HFF-Myc (cell line): Measurements from ENCODE around the gene EXOC2.

Experiments used
- DNase-seq: peaks from one replicate; pipeline ENCODE4 v3.0.0-alpha.2; 2011; ENCODE audit warnings: low read depth; ENCODE audit errors: extremely low read depth
- H3K4me3 ChIP-seq: replicated peaks from 2 replicates; pipeline ENCODE4 v1.5.1; 2011; ENCODE audit warnings: low read depth, mild to moderate bottlenecking, control low read depth, low read length
- CTCF ChIP-seq: IDR thresholded peaks from 2 replicates; pipeline ENCODE4 v1.5.1; 2012; ENCODE audit warnings: mild to moderate bottlenecking, low read depth, low read length, control low read depth; ENCODE audit errors: missing control alignments

The EXOC2 gene

DNA sequence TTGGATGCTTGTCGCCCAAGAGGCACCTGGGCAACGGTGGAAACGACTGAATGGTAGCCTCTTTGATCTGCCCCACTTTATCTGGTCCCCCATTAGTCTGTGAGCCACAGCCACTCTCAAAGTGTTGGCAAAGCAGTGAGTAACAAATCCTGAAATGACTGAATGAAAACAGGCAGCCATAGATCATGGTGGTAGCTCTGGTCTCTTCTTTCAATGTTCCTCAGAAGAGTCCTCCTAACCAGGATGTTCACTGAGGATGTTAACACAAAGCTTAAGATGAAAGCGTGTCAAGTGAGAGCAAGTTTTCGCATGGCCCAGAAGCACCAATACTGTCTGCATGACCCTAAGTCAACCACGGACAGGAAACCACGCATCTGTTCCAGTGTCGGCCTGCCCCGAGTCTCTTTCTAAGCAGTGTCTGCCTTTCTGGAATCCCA, 194.1 kb downstream of the EXOC2 start:
- no peak overlapping the region for H3K4me3 ChIP-seq
- DNase-seq, result no peak
- TF ChIP-seq CTCF, result no peak

- no peak for TF ChIP-seq CTCF
- DNase-seq, result no peak
- H3K4me3 ChIP-seq, result no peak overlapping the region
Measured at GRCh38 chr6:497258-497657, 195.7 kb downstream of the EXOC2 start.

DNA sequence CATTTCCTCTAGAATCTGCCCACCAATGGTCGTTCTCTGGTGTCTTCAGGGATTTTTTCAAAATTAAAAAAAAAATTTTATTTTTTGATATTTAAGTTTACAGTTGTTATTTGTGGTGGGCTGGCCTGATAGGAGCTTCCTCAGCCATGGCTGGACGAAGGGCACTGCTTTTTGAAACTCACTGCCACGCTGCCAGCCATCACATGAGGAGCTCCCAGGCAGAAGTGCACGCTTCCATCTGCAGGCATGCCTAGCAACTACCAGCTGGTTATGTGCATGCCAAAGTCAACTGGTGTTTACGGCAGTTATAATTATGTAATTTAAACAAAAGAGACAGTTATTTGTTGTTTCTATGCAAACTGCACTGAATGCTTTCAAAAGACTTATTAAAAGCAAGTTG, 196.3 kb downstream of the EXOC2 start:
- H3K4me3 ChIP-seq, result no peak overlapping the region
- no peak for DNase-seq
- no peak for TF ChIP-seq CTCF

DNA sequence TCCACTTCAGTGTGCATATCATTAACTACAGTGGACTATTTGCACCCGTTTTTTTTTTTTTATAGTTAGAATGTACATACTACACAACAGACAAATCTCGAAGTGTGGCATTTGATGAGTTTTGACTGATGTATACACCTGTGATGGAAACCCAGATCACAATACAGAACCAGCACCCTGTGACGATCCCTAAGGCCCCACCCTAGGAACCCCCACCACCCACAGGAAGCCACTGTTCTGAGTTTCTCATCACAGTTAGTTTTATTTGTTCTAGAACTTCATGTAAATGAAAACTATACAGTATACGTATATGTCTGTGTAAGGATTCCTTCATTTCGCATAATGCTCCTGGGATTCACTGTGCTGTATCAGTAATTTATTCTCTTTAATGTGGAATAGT, 198.5 kb downstream of the EXOC2 start:
- H3K4me3 ChIP-seq, result no peak overlapping the region
- no peak for DNase-seq
- no peak for TF ChIP-seq CTCF

- no peak for DNase-seq
- no peak for TF ChIP-seq CTCF
- no peak overlapping the region for H3K4me3 ChIP-seq
Measured at GRCh38 chr6:493840-494239, 199.1 kb downstream of the EXOC2 start.

- no peak overlapping the region for H3K4me3 ChIP-seq
- no peak for DNase-seq
- no peak for TF ChIP-seq CTCF
Measured at GRCh38 chr6:492816-493414, 200.0 kb downstream of the EXOC2 start.

DNA sequence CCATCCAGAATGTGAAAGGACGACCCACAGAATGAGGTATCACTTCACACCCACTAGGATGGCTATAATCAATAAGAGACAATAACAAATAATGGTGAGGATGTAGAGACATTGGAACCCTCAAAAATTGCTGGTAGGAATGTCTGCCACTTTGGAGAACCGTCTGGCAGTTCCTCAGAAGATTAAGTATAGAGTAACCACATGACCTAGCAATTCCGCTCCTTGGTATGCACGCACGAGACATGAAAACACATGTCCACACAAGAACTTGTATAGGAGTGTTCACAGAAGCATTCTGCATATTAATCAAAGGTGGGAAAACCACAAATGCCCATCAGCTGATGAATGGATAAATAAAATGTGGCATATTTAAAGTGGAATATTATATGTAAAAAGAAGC, 200.8 kb downstream of the EXOC2 start:
- no peak overlapping the region for H3K4me3 ChIP-seq
- TF ChIP-seq CTCF, result no peak
- DNase-seq, result no peak
